Measurements from ENCODE around the gene ANKRD9. TPM values are rescaled to one million over a fixed set of nuclear protein-coding genes. Genes with fewer than 3 reads are reported as not detected.

ANKRD9 gene
- total RNA-seq = 10 to 100 TPM in 1 of 4 donors, 1 to 10 TPM in 3; 1.8 to 16.5 (median 7.5) TPM

GRCh38 chr14:102509746-102510615, at the start of gene ANKRD9:
Gene ANKRD9 (minus strand): TSS chr14:102509776. CDS start chr14:102507889, 1,887 bp downstream.
- H3K9me3 ChIP-seq = no peaks in the 10 kb centered on the region
- peak within 1 kb of the TSS; percentile 56 to 84 for H3K27ac ChIP-seq
- peak within 1 kb of the TSS; percentile 55 to 57 for H3K4me3 ChIP-seq
- peak; percentile 95 for DNase-seq
- peak in 1 of 2 donors; percentile 29 for TF ChIP-seq POLR2A (IDR thresholded peaks at IDR 0.05)
- TF ChIP-seq, protein P1, sequence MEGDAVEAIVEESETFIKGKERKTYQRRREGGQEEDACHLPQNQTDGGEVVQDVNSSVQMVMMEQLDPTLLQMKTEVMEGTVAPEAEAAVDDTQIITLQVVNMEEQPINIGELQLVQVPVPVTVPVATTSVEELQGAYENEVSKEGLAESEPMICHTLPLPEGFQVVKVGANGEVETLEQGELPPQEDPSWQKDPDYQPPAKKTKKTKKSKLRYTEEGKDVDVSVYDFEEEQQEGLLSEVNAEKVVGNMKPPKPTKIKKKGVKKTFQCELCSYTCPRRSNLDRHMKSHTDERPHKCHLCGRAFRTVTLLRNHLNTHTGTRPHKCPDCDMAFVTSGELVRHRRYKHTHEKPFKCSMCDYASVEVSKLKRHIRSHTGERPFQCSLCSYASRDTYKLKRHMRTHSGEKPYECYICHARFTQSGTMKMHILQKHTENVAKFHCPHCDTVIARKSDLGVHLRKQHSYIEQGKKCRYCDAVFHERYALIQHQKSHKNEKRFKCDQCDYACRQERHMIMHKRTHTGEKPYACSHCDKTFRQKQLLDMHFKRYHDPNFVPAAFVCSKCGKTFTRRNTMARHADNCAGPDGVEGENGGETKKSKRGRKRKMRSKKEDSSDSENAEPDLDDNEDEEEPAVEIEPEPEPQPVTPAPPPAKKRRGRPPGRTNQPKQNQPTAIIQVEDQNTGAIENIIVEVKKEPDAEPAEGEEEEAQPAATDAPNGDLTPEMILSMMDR (IDR thresholded peaks at IDR 0.05) = no peak
- intact Hi-C loops (cut with DNase I; ENCODE audit: low total_unique reads) = no loop called here
- no peaks in the 10 kb centered on the region for H3K4me1 ChIP-seq
- no peaks in the 10 kb centered on the region for H3K36me3 ChIP-seq
- H3K27me3 ChIP-seq = no peaks in the 10 kb centered on the region

GRCh38 chr14:102558556-102558955, 49.0 kb upstream of the ANKRD9 start:
- Histone ChIP-seq H3K36me3 (no peaks in the 10 kb centered on the region), H3K4me1 (no peaks in the 10 kb centered on the region), H3K9me3 (no peaks in the 10 kb centered on the region), H3K27me3 (no peaks in the 10 kb centered on the region), H3K27ac (no peak overlapping the region), H3K4me3 (no peak overlapping the region)
- no peak for DNase-seq
- TF ChIP-seq POLR2A (IDR thresholded peaks at IDR 0.05) = no peak
- TF ChIP-seq, protein P1 (IDR thresholded peaks at IDR 0.05) = no peak
- intact Hi-C loops (cut with DNase I; ENCODE audit: low total_unique reads) = no loop called here

DNA sequence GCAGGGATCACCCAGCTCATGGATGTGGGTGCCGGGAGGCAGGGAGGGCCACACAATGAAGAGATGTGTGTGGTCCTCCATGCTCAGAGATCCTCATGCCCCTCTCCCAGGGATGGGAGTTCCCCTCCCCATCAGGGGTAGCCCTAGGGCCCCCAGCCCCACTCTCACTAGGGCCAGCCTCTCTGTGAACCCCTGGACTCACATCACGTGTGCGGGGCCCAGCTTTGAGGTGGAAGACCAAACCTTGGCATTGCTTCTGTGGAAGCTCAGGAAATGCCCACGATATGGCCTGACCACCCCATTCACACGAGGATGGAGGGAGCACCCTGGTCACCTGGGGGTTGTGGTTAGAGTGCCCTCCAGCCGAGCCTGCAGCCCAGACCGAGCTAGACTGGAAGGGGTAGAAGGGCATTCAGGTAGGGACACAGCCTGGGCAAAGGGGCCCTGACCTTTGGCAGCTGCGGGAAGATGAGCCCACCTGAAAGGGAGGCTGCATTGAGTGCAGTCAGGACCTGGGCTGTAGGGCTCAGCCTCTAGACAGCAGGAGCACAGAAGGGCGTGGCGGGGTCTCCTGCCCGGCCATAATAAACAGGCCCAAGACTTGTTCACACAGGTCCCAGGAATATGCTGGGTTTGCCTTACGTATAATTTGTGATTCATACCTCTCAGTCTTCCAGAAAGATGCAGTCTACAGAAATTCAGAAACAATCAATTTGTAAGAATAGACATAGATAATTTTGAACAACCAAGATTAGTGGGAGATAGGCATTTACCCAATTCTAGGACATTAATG, 48.1 kb upstream of the ANKRD9 start:
- DNase-seq = no peak
- no peaks in the 10 kb centered on the region for H3K27me3 ChIP-seq
- no peak overlapping the region for H3K27ac ChIP-seq

GRCh38 chr14:102556098-102556677, 46.6 kb upstream of the ANKRD9 start:
- intact Hi-C loops (cut with DNase I; ENCODE audit: low total_unique reads) = no loop called here
- no peaks in the 10 kb centered on the region for H3K36me3 ChIP-seq
- no peak overlapping the region for H3K27ac ChIP-seq
- H3K4me3 ChIP-seq = no peak overlapping the region
- no peak for TF ChIP-seq POLR2A (IDR thresholded peaks at IDR 0.05)
- TF ChIP-seq, protein P1 (IDR thresholded peaks at IDR 0.05) = no peak
- no peaks in the 10 kb centered on the region for H3K4me1 ChIP-seq
- no peaks in the 10 kb centered on the region for H3K9me3 ChIP-seq
- H3K27me3 ChIP-seq = no peaks in the 10 kb centered on the region
- DNase-seq = no peak

More for the DNA sequence above, 48.1 kb upstream of the ANKRD9 start:
- Histone ChIP-seq H3K4me3 (no peak overlapping the region), H3K36me3 (no peaks in the 10 kb centered on the region), H3K4me1 (no peaks in the 10 kb centered on the region), H3K9me3 (no peaks in the 10 kb centered on the region)
- TF ChIP-seq, protein P1 (IDR thresholded peaks at IDR 0.05) = no peak
- no peak for TF ChIP-seq POLR2A (IDR thresholded peaks at IDR 0.05)
- intact Hi-C loops (cut with DNase I; ENCODE audit: low total_unique reads) = no loop called here

Measured in uterus (tissue), 4 donors.